ENCODE results near the gene MSI2.

GRCh38 chr17:57387575-57387974 lies 131.3 kb downstream of the MSI2 start:
- no peak for TF ChIP-seq CTCF (IDR thresholded peaks at IDR 0.05; ENCODE audit: low read length)
- TF ChIP-seq EZH2 (IDR thresholded peaks at IDR 0.05; ENCODE audit: borderline replicate concordance, low read length) = no peak
